SK-N-MC (cell line): Measurements from ENCODE around the gene C19orf81.

Source experiments
- FOXP2 ChIP-seq: optimal IDR thresholded peaks from 2 replicates; pipeline ENCODE3; 2011; ENCODE audit warnings: mild to moderate bottlenecking, moderate library complexity; ENCODE audit not compliant: insufficient read depth; ENCODE audit errors: extremely low read length, control extremely low read depth
- POLR2AphosphoS5 ChIP-seq: IDR thresholded peaks from 2 replicates; pipeline ENCODE4 v1.6.1; 2012; ENCODE audit warnings: mild to moderate bottlenecking, low read depth, low read length, borderline replicate concordance

GRCh38 chr19:50629194-50629593 is 20.1 kb upstream of the C19orf81 start:
- TF ChIP-seq POLR2AphosphoS5 = no peak
- no peak for TF ChIP-seq FOXP2
